H9 (cell line): Measurements from ENCODE around the gene OR4D1. TPM values are rescaled to one million over a fixed set of nuclear protein-coding genes. Genes with fewer than 3 reads are reported as not detected.

Experiments used
- DNase-seq: peaks from one replicate; pipeline ENCODE4 v3.0.0-alpha.2; 2017
- H2AFZ ChIP-seq: one replicate; pipeline ENCODE4 v1.6.1; 2013; ENCODE audit warnings: mild to moderate bottlenecking, low read length, control low read depth, moderate library complexity
- H2AK5ac ChIP-seq: 2 replicates; pipeline ENCODE4 v1.6.1; 2013; ENCODE audit warnings: low read length, control low read depth, mixed read lengths; ENCODE audit not compliant: insufficient read length
- H2BK120ac ChIP-seq: one replicate; pipeline ENCODE4 v1.6.1; 2013; ENCODE audit warnings: low read depth, mild to moderate bottlenecking, low read length, control low read depth, inconsistent platforms; ENCODE audit not compliant: poor library complexity, severe bottlenecking
- H2BK12ac ChIP-seq: 2 replicates; pipeline ENCODE4 v1.6.1; 2013; ENCODE audit warnings: low read length, control low read depth, mixed read lengths, low read depth; ENCODE audit not compliant: insufficient read length
- H2BK15ac ChIP-seq: 2 replicates; pipeline ENCODE4 v1.6.1; 2013; ENCODE audit warnings: low read depth, low read length, control low read depth
- H2BK20ac ChIP-seq: one replicate; pipeline ENCODE4 v1.6.1; 2013; ENCODE audit warnings: low read depth, mild to moderate bottlenecking, low read length, control low read depth, inconsistent platforms; ENCODE audit not compliant: poor library complexity, severe bottlenecking
- H2BK5ac ChIP-seq: 2 replicates; pipeline ENCODE4 v1.6.1; 2013; ENCODE audit warnings: low read length, control low read depth, mixed read lengths; ENCODE audit not compliant: insufficient read length
- H3K14ac ChIP-seq: 2 replicates; pipeline ENCODE4 v1.6.1; 2013; ENCODE audit warnings: low read length, control low read depth; ENCODE audit not compliant: insufficient read depth
- H3K18ac ChIP-seq: 2 replicates; pipeline ENCODE4 v1.6.1; 2013; ENCODE audit warnings: low read depth, mild to moderate bottlenecking, mixed read lengths, low read length, control low read depth; ENCODE audit not compliant: insufficient read length
- H3K23ac ChIP-seq: 2 replicates; pipeline ENCODE4 v1.6.1; 2013; ENCODE audit warnings: low read length, control low read depth, mixed read lengths, low read depth; ENCODE audit not compliant: insufficient read length
- H3K23me2 ChIP-seq: 2 replicates; pipeline ENCODE4 v1.6.1; 2013; ENCODE audit warnings: low read depth, mild to moderate bottlenecking, mixed read lengths, low read length, control low read depth; ENCODE audit not compliant: insufficient read length, poor library complexity, severe bottlenecking
- H3K27ac ChIP-seq: 2 replicates; pipeline ENCODE4 v1.5.1; 2013; ENCODE audit warnings: low read length, control low read depth, mixed read lengths, low read depth; ENCODE audit not compliant: insufficient read length
- H3K27me3 ChIP-seq: 2 replicates; pipeline ENCODE4 v1.6.1; 2013; ENCODE audit warnings: low read length, control low read depth, inconsistent platforms; ENCODE audit not compliant: insufficient read depth
- H3K4ac ChIP-seq: 2 replicates; pipeline ENCODE4 v1.6.1; 2013; ENCODE audit warnings: low read depth, mild to moderate bottlenecking, control low read depth, inconsistent platforms, low read length, moderate library complexity
- H3K4me1 ChIP-seq: 2 replicates; pipeline ENCODE4 v1.6.1; 2013; ENCODE audit warnings: low read length, control low read depth, inconsistent platforms; ENCODE audit not compliant: insufficient read depth
- H3K4me2 ChIP-seq: 2 replicates; pipeline ENCODE4 v1.6.1; 2013; ENCODE audit warnings: low read length, control low read depth, mixed read lengths; ENCODE audit not compliant: insufficient read length, insufficient read depth
- H3K56ac ChIP-seq: 2 replicates; pipeline ENCODE4 v1.6.1; 2013; ENCODE audit warnings: low read depth, mild to moderate bottlenecking, mixed read lengths, low read length, control low read depth; ENCODE audit not compliant: insufficient read length
- H3K79me1 ChIP-seq: 2 replicates; pipeline ENCODE4 v1.6.1; 2013; ENCODE audit warnings: low read depth, mild to moderate bottlenecking, moderate library complexity, low read length, control low read depth, inconsistent platforms; ENCODE audit not compliant: insufficient read depth, poor library complexity, severe bottlenecking
- H3K79me2 ChIP-seq: 2 replicates; pipeline ENCODE4 v1.6.1; 2013; ENCODE audit warnings: low read length, control low read depth, inconsistent platforms; ENCODE audit not compliant: insufficient read depth
- H3K9ac ChIP-seq: 2 replicates; pipeline ENCODE4 v1.6.1; 2013; ENCODE audit warnings: low read length, control low read depth, mixed read lengths; ENCODE audit not compliant: insufficient read length; ENCODE audit errors: extremely low read depth
- H3K9me3 ChIP-seq: one replicate; pipeline ENCODE4 v1.6.1; 2013; ENCODE audit warnings: low read depth, low read length, inconsistent platforms; ENCODE audit not compliant: control insufficient read depth
- H3T11ph ChIP-seq: one replicate; pipeline ENCODE4 v1.6.1; 2013; ENCODE audit warnings: mild to moderate bottlenecking, low read length, control low read depth, inconsistent platforms
- H4K20me1 ChIP-seq: one replicate; pipeline ENCODE4 v1.6.1; 2013; ENCODE audit not compliant: control insufficient read depth, insufficient read length, insufficient read depth
- H4K5ac ChIP-seq: 2 replicates; pipeline ENCODE4 v1.6.1; 2013; ENCODE audit warnings: low read depth, mild to moderate bottlenecking, mixed read lengths, low read length, control low read depth; ENCODE audit not compliant: insufficient read length
- H4K8ac ChIP-seq: replicated peaks from 2 replicates; pipeline ENCODE4 v1.6.1; 2013; ENCODE audit warnings: low read length, control low read depth, mixed read lengths, low read depth; ENCODE audit not compliant: insufficient read length
- H4K91ac ChIP-seq: 2 replicates; pipeline ENCODE4 v1.6.1; 2013; ENCODE audit warnings: low read depth, mild to moderate bottlenecking, moderate library complexity, mixed read lengths, low read length, control low read depth; ENCODE audit not compliant: insufficient read length
- H3K27ac Mint-ChIP-seq, 3 experiments: 2 replicates in 2 of 3; 3 replicates in 1 of 3; pipeline ENCODE4 v1.8.0; 2020 to 2021; ENCODE audit warnings: mixed read lengths in 3 of 3, mild to moderate bottlenecking in 1 of 3, moderate library complexity in 1 of 3
- H3K27me3 Mint-ChIP-seq: 2 replicates; pipeline ENCODE4 v1.8.0; 2021; ENCODE audit warnings: low read depth, mild to moderate bottlenecking, moderate library complexity, mixed read lengths
- H3K36me3 Mint-ChIP-seq, 3 experiments: 2 replicates in 2 of 3; 3 replicates in 1 of 3; pipeline ENCODE4 v1.8.0; 2020 to 2021; ENCODE audit warnings: low read depth in 3 of 3, mixed read lengths in 3 of 3; ENCODE audit not compliant: insufficient read depth in 1 of 3
- H3K4me1 Mint-ChIP-seq, 2 experiments: 2 replicates each; pipeline ENCODE4 v1.8.0; 2020; ENCODE audit warnings: mixed read lengths in 2 of 2
- H3K4me3 Mint-ChIP-seq, 2 experiments: 2 replicates in 1 of 2; 3 replicates in 1 of 2; pipeline ENCODE4 v1.8.0; 2020 to 2021; ENCODE audit warnings: mild to moderate bottlenecking in 2 of 2, mixed read lengths in 2 of 2, moderate library complexity in 1 of 2
- H3K9me3 Mint-ChIP-seq, 2 experiments: 2 replicates in 1 of 2; 3 replicates in 1 of 2; pipeline ENCODE4 v1.8.0; 2020; ENCODE audit warnings: mild to moderate bottlenecking in 2 of 2, mixed read lengths in 2 of 2, moderate library complexity in 1 of 2
- CTCF ChIP-seq: fragments of 200-600 bp; sonication (generic); conservative IDR thresholded peaks from 3 replicates; pipeline ENCODE4 v1.8.0; 2021; ENCODE audit warnings: antibody characterized with exemption, mild to moderate bottlenecking
- WGBS: extraction: QIAGEN DNeasy Blood & Tissue Kit; methylation state at CpG from one replicate; pipeline ENCODE4 v1.1.7; 2013; ENCODE audit warnings: missing lambda C conversion rate, low lambda C conversion rate, mixed read lengths; ENCODE audit not compliant: insufficient read length; ENCODE audit errors: extremely low coverage; 5-methylcytosine and 5-hydroxymethylcytosine counted together
- total RNA-seq: library from RNA; stranded (reverse); gene quantifications from 2 replicates; pipeline ENCODE4 v1.2.1, GENCODE V29; 2021

Gene OR4D1
- total RNA-seq, 1 experiment from 2014 or later, result 0.11 TPM

GRCh38 chr17:58195518-58196123, 47.4 kb downstream of the OR4D1 start:
- no peak overlapping the region for H3K23ac ChIP-seq
- WGBS, result 93% methylated on average over 1 of the region's 5 CpGs

More at GRCh38 chr17:58195518-58196123, 47.4 kb downstream of the OR4D1 start:
- no peak overlapping the region for H3K4me3 Mint-ChIP-seq
- no peaks in the 10 kb centered on the region for H3K9me3 ChIP-seq
- no peak for DNase-seq
- no peak overlapping the region for H3T11ph ChIP-seq
- H3K79me2 ChIP-seq, result no peaks in the 10 kb centered on the region
- no peaks in the 10 kb centered on the region for H3K27me3 ChIP-seq
- H3K23me2 ChIP-seq, result no peaks in the 10 kb centered on the region
- no peak overlapping the region for H2BK15ac ChIP-seq
- H2BK12ac ChIP-seq, result no peak overlapping the region
- peaks cover 5 to 9% of the 10 kb centered on the region in 2 experiments; a peak in 3 of 4 replicates for H3K4me1 Mint-ChIP-seq
- H3K18ac ChIP-seq, result no peak overlapping the region
- H2BK5ac ChIP-seq, result no peak overlapping the region
- H3K9me3 Mint-ChIP-seq, result no peaks in the 10 kb centered on the region
- H2BK120ac ChIP-seq, result no peak overlapping the region
- no peak overlapping the region for H3K27ac Mint-ChIP-seq
- H4K5ac ChIP-seq, result no peak overlapping the region
- TF ChIP-seq CTCF, result no peak
- H3K9ac ChIP-seq, result no peak overlapping the region
- no peaks in the 10 kb centered on the region for H3K4me1 ChIP-seq
- no peak overlapping the region for H3K27ac ChIP-seq
- no peak overlapping the region for H3K56ac ChIP-seq
- H2AK5ac ChIP-seq, result no peak overlapping the region
- H3K36me3 Mint-ChIP-seq, result no peaks in the 10 kb centered on the region
- no peak overlapping the region for H3K14ac ChIP-seq
- H2AFZ ChIP-seq, result no peak overlapping the region
- H3K4ac ChIP-seq, result no peak overlapping the region
- H4K8ac ChIP-seq, result no peak overlapping the region
- no peaks in the 10 kb centered on the region for H3K79me1 ChIP-seq
- no peak overlapping the region for H3K4me2 ChIP-seq
- H4K20me1 ChIP-seq, result no peaks in the 10 kb centered on the region
- peaks cover 38% of the 10 kb centered on the region for H3K27me3 Mint-ChIP-seq
- H4K91ac ChIP-seq, result no peak overlapping the region
- no peak overlapping the region for H2BK20ac ChIP-seq
